ENCODE results near the gene WNT3.
"Not testable (repeated sequence)": the region's sequence is repeated elsewhere in the genome, so short reads cannot be mapped to it uniquely, and the experiment has no call there.

The WNT3 gene

DNA sequence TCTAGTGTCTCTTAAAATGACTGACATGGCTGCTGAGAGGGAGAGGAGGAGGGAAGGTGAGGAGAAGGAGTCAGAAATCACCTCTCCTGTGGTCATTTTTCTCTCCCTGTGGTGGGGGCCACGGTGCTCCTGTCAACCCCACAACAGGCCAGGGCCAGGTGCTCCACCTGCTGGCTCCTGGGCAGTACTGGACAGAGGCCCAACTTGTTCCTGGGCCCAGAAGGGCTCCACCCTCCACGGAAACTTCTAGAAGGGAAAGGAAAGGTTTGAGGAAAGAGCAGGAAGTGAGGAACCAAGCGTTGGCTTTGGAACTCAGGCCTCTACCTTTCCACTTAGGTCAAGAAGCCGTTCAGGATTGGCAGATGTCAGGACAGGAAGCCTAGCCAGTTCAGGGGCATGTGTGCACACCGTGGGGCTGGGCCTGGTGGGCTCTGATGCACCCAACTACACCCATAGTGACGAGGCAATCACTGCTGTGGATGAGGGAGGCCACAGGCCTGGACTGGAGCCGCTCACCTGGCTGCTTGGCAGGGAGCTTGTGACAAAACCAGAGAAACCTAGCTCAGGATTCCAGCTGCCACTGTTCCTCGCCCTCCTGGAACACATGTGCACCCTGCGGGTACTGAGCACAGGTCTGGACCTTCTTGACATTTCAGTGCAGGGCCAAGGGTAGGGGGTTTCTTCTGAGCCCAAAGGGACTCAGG lies 36.1 kb downstream of the WNT3 start:
- no peak for FAIRE-seq

DNA sequence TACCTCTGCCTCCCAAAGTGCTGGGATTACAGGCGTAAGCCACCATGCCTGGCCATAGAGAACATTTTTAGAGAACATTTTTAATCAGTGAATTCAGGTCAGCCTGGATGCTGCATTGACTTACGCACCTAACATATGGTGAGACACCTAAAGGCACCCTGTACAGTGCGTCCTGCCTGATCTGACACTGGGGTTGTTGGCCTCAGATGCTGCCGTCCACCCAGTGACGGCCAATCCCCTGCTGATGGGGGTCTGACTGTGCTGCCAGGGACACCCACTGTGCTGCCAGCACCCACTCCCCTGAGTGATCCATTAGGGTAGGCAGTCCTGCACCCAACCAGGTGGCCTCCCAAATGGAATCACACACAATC lies 38.5 kb downstream of the WNT3 start:
- no peak for FAIRE-seq

DNA sequence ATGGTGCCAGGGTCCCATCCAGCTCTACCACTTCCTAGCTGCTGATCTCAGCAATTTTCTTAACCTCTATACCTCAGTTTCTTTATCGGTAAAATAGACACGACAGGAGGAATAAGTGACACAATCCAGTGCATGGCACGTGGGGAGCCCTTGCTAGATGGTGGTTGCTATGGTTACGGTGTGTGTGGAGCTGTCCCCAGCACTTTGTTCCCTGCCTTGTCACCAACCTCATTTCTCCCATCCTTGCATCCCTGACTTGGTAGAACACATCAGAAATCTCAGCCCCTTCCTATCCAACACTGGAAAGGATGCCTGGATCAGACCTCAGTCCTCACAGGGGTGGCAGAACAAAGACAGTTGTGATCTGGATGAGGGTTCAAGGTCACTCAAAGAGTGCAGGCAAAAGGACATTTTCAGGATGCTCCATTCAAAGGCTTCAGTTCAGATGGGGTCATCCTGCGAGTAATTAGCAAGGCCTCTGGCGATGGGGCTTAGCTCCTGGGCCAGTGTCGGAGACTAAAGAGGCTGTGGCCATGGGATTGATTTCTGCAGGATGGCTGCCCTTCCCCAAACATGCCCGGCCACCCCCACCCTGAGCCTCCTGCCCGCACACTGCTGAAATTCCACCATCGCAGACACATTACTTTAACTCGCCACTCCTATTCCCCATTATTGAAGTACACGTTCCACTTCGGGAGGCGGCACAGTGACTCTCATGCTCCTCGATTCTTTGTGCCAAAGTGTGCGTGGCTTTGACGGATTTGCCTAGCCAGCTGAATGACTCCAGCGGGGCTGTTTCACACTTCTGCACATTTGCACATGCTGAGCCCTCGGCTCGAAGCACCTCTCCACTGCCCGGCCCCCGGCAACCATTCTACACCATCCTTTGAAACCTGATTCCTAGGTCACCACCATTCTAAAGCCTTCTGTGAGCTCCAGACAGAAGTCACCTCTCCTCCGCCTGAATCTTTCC lies 40.3 kb downstream of the WNT3 start:
- FAIRE-seq = no peak

DNA sequence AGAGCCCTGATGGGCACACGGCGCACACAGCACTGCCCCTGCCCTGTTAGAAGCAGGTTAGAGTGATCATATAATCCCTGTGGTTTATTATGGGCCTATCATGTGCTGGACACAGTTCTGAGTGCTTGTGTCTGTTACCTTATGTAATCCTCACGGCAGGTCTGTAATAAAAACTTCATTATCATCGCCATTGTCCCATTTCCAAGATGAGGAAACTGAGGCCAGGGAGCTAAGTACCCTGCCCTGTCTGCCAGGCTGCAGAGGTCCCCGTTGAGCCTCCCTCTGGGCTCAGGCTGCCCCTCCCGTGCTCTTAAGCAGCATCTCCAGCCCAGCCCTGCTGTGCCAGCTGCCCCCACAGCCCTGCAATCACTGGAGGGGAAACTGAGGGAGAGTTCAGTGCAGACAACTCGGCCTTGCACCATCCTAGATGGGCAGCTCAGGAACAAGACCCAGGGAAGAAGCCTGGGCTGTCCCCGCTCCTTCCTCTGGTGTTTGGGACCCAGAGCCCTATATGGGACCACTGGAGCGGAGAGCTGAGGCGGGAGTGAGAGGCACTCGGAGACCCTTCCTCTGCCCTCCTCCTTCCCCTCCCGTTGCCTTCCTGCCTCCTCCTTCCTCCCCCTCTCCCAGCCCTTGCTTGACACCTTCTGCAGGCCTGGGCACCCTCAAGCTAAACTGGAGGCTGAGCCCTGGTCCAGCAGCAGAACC lies 42.0 kb downstream of the WNT3 start:
- FAIRE-seq = no peak

DNA sequence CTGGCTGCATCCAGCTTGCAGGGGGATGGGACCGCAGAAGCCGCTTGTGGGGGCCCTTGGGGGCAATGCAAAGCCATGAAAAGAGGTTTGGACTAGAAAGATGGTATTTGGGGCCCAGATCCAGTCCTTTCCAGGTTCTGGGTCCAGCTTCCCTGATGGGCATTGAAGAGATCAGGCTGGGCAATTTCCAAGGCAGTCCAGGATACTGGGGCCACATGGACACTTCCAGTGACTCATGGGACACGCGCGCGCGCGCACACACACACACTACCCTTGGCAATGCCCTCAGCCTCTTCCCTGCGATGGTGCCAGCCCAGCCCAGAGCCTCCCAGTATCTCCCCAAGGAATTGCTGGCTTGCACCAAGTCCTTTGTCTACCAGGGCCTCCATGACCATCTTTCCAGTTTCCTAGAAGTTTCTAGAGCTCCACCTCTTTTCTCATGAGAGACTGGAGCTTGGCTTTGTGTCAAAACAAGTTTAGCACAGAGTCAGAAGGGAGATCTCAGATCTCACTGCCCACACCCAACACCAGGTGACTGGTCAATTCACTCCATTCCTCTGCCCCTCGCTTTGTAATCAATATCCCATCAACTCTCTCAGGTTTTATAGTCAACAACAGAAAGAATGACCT lies 44.3 kb downstream of the WNT3 start:
- no peak for FAIRE-seq

DNA sequence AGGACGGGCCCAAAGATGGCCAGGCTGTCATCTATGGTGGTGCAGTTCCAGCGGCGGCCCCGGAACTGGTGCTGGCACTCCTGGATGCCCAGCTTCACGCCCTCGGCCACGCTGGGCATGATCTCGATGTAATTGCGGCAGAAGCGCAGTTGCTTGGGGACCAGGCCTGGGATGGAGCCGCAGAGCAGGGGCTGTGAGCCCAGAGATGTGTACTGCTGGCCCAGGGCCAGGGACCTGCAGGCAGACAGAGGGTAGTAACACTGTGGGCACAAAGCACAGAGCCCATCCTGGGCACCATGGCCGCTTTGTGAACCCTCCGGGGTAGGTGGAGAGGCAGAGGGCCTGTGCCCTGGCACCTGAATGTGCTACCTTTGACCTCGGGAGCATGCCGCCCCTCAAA lies 44.8 kb downstream of the WNT3 start:
- FAIRE-seq = no peak

DNA sequence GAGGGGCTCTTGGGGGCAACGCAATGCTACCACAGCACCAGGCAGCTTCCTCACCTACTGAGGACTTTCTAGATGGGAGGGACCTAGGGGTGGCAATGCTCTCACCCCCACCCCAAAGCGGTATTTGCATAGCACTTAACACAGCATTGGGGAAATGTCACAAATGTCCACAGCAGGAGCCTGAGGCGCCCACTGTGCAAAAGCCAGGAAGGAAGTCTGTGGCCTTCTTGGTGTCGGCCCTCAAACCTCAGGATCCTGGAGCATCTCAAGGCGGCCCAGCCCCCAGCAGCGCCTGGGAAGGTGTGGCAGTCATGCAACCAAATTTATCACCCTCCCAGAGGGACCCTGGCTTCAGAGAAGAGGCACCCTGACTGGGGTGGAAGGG lies 45.3 kb downstream of the WNT3 start:
- no peak for FAIRE-seq

DNA sequence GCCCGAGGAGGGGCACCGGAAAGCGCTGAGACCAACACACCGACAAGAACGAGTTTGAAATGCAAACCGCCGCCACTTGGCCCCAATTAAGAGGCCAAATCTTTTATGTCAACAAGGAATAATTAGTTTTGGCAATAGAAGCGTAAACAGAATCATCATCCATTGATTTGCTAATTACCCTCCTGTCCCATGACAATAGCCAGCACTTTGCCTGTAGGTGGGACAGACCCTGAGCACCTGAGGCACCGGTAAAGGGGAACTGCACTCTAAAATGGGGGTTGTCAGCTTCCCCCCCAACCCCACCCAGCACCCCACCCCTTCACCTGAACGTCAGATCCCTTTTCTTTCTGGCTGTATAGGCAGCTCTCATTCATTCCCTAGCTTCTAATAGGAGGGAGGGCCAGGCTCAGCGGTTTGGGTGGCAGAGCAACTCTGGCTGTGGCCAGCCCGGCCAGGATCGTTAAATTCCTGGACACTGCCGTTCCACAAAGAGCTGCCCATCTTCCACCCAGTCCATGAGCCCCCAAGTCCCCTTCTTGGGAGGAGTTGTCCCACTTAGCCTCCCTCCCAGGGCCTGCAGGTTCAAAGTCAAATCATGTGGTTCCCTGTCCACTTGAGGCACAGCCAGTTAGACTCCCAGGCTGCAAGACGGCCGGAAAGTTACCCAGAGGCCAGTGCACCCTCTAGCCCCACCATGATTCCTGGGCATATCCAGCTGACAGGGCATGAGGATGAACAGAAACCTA lies 45.8 kb downstream of the WNT3 start:
- no peak for FAIRE-seq

DNA sequence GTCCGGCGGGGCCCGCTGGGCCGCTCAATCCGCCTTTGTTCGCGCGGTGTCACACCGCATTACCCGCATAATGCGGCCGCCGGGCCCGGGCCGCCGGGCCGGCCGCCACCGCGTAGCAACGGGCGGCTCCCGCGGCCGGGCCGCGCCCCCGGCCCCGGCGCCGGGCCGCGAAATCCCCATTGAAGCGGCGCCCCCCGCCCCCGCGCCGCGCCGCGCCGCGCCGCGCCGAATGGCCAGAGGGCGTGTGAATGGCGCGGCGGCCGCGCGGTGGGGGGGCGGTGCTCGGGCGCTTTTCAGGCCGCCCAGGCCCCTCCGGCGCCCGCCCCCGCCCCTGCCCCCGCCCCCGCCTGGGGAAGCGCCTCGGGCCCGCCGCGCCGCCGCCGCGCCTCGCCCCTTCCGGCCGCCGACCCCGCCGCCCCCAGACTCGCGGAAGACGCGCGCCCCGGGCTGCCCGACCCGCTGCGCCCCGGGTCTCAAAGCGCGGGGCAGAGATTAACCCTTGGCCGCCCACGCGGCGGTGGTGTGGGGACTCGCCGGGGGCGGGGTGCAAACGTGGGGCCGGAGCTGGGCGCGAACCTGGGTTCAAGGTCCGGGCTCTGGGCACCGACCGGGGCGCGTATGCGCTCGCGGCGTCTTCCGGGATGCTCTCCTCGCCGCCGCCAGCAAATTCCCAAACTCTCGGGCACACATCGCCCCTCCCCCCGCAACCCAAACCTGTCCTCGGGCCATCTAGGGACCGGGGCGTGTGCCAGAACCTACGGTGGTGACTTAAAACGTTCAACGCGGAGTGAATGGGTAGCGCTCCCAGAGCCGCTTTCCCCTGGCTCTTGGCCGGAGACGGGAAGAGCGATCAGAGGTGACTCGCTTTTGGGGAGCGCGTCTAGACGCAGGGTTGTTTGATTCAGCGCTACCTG lies 46.7 kb downstream of the WNT3 start:
- FAIRE-seq = no peak

DNA sequence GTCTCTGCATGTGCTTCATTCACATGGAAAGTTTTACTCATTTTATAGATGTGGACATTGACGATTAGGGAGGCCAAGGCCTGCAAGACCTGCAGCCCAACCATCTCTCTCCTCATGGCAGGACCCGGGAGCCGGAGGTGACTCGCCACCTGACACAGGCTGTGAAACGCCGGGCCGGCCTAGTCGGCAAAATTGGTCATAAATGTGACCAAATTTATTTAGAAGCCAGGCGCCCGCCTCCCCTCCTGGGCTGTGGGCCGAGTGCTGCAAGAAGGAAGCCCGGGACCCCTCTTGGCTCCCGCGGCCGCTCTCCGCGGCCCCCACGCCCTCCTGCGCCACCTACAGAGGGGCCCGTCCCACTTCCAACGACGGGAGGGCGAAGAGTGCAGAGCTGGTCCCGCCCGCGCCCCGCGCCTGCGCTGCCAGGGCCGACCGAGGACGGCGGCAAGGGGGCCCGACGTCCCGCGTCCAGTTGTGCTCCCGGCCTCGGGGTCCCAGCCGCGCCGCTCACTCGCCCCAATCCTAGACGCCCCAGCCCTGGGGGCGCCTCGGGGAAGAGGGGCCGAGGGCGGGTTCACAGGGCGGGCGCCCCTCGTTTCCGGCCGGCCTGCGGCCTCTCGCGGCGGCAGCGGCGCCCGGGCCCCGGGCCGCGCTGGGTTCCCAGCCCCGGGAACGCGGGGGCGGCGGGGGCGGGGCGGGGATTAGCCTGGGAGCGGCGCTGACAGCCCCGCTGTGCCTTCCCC lies 47.5 kb downstream of the WNT3 start:
- FAIRE-seq = no peak

DNA sequence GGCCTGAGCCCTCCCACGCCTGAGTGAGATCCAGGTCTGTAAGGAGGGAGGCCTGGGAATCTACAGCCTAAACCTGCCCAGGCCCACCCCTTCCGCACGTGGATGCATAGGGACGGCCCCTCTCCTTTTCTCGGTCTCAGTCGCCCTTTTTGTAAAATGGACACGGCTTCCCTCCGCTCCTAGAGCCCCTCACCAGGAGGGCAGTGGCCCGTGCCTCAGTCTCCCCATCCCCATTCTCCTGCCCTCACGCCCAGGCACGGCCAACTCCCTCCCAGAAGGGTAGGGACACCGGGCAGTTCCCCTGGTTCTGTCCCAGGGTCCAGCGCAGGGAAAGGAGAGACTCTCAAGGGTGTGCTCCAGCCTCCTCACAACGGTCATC lies 48.1 kb downstream of the WNT3 start:
- FAIRE-seq = no peak

DNA sequence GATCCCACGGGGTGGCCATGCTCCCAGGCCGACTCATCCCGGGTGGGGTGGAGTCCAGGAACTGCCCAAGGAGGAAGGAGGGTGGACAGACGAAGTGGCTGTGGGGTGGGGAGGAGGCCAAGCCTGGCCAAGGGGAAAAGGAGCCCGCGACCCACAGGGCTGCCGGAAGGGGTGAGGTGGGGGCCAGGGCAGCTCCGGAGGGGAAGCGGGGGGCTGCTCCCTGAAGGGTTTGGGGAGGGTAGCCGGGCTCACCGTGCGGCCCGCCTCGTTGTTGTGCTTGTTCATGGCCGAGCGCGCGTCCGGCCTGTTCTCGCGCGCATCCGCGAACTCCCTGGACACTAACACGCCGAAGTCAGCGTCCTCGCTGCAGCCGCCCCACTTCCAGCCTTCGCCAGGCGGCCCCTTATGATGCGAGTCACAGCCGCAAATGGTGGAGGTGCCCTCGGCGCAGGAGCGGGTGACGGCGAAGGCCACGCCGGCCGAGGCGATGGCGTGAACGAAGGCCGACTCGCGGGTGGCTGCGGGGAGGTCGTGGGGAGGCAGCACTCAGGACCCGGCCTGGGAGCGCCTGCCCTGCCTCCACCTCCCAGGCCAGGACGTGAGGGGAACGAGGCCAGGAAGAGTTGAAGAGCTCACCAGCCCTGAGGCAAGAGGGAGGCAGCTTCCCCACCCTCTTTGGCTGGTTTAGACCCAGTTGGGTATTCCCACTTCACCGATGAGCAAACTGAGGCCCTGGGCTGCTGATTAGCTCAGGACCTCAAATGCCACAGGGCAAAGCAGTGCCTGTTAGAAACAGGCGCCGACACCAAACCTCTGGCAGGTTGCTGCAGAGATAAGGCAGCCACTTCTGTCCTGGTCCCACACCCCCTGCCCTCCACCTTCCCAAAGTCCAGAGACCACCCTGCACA lies 48.7 kb downstream of the WNT3 start:
- FAIRE-seq = no peak

DNA sequence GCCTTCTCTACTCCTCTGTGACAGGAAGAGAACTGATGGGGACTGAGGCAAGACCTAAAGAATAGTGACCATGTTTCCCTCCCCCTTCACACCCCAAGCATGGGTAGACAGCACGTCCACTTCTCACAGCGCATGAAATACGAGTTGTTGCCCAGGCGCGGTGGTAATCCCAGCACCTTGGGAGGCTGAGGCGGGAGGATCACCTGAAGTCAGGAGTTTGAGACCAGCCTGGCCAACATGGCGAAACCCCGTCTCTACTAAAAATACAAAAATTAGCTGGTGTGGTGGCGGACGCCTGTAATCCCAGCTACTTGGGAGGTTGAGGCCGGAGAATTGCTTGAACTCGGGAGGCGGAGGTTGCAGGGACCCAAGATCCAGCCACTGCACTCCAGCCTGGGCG lies 49.6 kb downstream of the WNT3 start:
- FAIRE-seq = not testable (repeated sequence)

DNA sequence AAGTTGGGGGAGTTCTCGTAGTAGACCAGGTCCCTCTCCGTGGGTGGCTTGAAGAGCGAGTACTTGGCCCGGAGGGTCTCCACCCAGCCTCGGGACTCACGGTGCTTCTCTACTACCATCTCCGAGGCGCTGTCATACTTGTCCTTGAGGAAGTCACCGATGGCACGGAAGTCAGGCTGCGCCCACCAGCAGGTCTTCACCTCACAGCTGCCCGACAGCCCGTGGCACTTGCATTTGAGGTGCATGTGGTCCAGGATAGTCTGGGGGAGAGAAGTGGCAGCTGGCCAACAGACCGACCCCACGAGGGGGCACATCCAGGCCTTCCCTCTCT lies 50.0 kb downstream of the WNT3 start:
- no peak for FAIRE-seq

DNA sequence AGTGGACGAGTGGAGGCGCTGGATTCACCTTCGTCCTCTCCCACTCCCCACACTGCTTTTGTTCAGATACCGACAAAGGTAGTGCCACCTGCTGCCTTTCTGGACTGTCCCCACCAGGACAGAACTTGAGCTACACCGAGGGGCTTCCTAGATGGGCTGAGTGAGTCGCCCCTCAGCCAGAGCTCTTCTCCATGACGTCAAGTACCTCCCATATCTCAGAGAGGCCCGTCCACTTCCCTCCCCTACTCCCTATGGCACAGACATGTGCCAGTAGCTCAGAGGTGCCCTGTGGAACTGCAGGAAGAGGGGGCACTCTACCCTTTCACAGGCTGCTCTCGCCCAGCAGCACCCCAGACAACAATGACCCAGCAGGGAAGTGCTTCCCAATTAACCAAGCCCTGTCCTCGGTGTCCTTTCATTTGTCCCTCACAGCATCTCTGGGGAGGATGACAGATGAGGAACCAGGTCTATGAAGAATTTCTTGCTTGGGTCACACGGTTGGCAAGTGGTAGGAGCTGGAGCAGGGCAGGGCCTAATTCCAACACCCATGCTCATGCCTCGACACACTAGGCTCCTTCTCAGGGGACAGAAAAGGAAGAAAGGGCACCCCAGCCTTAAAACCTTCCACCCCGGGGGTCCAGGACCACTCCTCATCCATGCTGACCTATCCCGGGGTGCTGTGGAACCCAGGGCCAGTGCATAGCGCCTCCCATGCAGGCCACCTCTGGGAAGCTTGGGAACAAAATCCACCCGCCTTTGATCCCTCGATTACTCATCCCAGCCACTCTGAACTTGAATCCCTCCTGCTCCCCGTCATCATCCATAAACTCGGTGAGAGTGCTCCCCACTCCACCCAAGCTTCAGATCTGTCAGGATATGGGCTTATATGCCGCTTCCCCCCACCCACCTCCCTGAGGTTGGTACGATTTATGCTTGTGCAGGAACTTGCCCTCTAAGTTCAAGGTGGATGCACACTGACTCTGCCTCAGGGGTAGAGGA lies 51.7 kb downstream of the WNT3 start:
- no peak for FAIRE-seq

DNA sequence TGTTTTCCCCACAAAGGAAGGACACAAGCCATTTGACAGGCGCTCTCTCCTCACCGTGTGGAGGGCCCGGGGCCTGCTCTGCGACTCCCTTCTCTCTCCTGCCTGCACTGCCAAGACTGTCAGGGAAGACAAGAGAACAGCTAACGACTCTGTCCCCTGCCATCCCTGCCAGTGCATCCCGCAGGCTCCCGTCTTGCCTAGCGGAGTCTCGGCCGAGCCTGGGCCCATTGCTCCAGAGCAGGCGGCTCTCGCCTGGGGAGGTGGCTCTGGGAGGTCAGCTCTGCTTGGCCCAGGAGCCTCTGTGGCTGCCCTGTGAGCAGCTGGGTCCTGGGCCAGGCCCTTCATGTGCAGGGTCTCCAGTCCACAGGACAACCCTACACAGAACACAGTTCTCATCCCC lies 53.0 kb downstream of the WNT3 start:
- no peak for FAIRE-seq

DNA sequence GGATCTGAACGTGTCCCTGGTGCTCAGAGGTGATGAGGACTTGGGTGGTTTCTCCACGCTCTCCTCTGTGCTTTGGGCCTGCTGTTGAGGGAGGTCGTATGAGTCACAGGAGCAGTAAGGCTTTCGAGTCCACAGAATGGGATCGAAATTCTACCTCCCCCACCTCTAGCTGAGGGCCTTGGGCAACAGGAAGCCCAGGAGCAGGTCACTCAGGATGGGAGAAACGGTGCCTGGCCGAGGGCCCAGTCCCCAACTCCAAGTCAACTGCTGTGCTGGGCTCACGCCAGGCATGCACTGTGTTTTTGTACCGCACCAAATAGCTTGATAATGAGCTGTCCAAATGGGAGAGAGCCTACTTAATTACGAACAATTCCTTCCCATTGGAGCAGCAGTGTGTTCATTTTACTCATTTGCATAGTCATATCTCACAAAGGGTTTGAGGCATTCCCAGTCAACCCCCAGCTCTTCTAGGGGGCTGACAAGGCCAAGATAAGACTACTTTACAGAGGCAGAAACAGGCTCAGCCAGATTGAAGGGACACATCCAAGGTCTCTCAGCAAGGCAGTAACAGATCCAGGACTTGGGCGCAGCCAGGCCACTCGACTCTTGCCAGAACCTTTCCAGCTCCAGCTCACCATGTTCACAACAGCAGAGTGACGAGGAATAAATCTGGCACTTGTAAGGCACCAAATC lies 53.6 kb downstream of the WNT3 start:
- no peak for FAIRE-seq
